Activated CD4-positive, alpha-beta T cell treated with anti-CD3 and anti-CD28 coated beads, Interleukin-2, amount 50 U/mL, for 16 hours (primary cell): Measurements from ENCODE around the gene PEAK3.

Source experiments
- DNase-seq: peaks from one replicate; pipeline ENCODE4 v3.0.0-alpha.2; 2020

Gene PEAK3

DNA sequence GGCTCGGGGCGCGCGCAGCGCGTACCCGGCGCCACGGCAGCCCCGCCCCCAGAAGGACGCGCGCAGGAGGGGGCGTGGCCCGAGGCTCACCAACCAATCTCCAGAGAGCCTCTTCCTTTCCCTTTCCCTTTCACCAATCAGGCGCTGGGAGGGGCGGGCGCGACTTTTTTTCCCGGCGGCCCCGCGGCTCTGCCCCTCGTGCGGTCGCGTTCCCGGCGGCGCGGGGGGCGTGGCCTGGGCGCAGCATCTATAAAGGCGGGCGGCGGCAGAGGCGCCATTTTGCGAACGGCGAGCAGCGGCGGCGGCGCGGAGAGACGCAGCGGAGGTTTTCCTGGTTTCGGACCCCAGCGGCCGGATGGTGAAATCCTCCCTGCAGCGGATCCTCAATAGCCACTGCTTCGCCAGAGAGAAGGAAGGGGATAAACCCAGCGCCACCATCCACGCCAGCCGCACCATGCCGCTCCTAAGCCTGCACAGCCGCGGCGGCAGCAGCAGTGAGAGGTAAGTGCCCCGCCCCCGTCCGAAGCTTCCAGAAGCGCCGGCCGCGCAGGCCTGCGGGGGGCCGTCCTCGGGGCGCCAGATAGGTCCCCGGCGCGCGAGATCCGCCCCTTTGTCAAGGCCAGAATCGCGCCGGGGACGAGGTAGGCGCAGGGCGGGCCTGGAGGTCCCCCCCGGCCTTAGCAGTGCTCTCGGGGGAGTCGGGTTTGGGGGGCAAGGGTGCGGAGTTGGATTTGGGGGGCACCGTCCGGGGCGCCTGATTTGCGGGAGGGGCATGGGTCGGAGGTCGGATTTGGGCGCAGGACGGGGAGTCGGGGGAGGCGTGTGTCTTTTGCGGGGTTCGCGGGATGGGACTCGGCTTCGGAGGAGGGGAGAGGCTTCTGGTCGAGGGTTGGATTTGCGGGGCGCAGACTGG lies 12.5 kb downstream of the PEAK3 start:
- DNase-seq = peak; percentile 99

DNA sequence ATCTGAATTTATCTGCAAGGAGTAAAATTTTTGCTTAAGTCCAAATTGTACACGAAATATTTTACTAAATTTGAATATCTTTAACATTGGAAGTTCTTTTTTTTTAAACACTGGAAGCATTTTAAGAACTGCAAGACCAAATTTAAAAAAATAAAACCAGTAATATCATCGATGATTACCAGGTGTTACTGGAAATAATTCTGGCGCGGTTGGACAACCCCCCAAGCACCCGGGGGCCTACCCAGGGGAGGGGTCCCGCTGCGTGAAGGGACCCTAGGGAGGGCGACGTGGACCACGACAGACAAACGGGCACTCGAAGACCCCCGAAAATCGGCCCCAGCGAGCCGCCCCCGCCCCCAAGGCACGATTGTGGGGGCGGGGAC lies 13.1 kb downstream of the PEAK3 start:
- no peak for DNase-seq

DNA sequence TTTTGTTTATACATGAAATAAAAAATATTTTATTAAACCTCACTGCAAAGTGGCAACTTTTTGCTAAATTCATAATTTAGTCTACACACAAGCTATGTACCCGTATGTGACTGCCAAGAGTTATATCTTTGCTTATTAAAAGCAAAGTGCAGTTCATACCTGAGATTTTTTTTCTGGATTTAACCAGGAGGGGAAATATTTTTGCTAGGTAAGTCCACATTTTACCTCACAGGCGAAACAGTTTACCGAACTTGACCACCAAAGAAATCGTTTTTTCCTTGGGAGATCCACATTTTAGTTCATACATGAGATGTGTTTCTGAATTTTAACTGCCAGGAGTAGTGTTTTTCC lies 13.5 kb downstream of the PEAK3 start:
- no peak for DNase-seq

DNA sequence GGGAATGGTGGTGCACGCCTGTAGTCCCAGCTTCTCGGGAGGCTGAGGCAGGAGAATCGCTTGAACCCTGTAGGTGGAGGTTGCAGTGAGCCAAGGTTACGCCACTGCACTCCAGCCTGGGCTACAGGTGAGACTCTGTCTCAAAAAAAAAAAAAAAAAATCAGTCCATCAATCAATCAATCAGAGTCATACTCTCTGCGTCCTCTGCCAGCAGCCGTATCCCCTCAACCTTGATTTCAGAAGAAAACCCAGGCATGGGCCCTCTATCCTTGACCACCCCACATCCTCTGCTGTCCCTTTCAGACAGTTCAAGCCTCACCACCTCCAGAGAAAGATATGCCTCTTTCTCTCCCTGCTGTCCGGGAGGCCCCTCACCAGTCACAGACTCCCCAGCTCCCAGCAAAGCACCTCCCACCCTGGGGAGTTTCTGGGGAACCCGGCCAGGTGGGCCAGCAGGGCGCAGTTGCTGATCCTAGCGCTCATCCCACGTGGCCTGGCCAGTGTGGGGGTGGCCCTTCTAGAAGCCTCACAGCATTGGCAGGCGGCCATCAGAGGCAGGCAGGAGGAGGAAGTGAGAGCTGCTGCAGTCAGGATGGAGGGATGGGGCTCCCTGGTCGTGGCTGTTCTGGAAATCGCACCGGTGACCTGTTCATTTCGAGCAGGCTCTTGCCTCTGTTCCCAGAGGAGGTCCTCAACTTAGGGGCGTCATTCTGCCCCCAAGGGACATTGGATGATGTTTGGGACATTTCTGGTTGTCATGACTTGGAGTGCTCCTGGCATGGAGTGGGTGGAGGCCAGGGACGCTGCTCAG lies 15.6 kb downstream of the PEAK3 start:
- DNase-seq = no peak

DNA sequence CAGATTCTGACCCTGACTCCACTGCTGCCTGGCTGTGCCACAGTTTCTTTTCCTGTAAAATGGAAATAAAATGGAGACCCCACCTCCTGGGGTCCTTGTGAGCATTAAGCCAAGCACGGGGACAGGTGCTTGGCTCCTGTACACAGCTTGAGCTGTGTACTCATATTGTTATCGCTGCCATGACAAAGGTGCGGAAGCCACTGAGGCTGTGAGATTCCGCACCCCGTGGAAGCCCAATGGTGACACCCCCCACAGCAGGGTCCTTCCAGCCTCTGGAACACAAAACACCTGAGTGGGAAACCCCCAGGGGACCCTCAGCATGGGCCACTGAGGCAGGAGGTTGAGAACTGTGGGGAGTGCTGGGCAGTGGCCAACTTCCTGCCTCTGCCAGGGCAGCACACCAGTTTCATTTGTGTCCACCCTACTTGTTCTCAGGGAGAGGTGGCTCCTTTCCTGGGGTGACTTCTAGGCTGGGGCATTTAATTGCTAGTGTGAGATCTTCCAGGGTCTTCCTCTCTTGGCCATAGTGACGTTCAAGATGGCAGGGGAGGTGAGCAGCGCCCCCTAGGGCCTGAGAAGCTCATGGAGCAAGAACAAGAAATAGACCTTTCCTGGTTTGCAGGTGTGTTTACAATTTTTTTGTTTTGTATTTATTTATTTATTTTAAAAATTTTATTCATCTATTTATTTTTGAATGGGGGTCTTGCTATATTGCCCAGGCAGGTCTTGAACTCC lies 20.4 kb downstream of the PEAK3 start:
- DNase-seq = peak; percentile 62

DNA sequence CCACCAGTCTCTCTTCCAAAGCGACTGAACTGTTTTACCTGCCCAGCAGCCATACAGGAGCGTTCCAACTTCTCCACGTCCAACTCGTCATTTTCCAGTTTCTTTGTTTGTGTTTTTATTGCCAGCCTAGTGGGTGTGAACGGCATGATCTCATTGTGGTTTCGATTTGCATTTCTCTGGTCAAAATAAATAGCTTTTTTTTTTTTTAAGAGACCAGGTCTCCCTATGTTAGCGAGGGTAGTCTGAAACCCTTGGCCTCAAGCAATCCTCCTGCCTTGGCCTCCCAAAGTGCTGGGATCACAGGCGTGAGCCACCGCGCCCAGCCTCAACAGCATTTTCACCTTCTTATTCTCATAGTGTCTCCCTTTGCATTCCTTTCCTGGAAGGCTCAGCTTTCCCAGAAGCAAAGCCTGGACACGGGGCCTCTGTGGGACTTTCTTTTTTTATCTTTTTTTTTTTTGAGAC lies 21.6 kb downstream of the PEAK3 start:
- DNase-seq = no peak

DNA sequence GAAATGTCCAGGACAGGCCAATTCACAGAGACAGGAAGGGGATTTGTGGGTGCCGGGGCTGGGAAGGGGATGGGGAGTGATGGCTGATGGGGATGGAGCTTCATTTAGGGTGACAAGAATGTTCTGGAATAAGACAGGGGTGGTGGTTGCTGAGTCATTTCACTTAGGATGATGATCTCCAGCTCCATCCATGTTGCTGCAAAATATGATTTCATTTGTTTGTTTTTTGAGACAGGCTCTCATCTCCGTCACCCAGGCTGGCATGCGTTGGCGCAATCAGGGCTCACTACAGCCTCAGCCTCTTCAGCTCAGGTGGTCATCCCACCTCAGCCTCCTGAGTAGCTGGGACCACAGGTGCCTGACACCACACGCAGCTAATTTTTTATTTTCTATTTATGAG lies 22.6 kb downstream of the PEAK3 start:
- no peak for DNase-seq

DNA sequence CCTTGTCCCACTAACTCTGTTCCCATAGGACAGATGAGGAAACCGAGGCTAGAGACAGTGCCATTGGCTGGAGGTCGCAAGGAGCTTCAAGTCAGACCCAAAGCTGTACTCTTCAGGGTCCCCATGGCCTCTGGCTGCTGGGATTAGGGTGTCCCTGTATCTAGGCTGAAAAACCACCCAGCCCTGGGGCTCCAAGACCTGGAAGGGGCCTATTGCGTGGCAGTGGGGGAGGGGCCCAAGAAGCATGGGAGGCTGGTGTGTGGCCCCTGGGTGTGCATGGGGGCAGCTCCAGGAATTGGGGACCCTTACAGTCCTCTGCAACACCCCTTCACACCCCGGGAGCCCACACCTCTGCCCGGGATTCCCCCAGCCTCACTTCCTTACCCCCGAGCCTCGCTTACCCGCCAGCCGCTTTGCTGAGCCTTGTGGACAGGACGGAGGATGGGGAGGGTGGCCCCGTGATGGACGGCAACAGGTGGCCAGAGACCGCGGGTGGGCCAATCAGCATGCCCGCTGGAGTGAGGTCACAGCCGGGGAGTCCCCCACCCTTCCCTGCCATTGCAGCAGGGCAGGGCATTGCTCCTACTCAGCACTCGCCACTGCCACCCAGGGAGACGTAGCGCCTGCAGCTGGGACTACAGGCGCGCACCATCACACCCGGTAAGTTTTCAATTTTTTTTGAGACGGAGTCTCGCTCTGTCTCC lies 25.8 kb downstream of the PEAK3 start, which contains the start of gene JSRP1:
TSS of gene JSRP1 (minus strand) at position 436 of the 704 bp plus-strand sequence. CDS start 1,103 bp downstream, outside the sequence.
- DNase-seq = no peak

DNA sequence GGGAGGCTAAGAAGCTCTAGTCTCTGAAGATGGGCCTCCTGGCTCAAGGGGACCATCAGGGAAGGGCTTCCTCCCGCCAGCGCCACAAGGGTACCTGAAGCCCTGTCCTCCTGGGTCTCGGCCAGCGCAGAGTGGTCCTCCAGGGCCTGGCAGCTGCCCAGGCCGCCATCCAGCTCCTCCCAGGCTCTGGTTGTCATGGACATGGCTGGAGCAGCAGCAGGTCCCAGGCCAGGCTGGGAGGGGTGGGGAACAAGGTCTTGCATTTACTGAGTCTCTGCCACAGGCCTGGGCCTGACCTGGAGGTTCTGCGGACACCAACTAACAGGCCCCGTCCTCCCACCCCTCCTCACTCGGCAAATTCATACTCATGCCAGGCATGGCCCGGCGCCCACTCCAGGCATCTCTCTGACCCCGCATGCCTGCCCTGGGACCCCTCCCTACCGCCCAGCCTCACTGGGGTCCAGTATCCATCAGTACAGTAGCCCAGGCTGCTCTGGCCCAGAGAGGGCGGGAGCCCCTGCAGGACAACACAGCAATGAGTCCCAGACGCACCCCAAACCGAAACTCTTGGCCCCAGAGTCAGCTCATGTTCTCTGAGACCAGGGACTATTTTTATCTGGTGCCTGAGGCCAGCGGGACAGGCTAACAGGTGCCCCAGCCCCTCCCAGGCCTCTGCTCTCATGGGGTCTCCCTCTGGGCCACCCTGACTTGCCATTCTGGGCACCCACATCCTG lies 26.7 kb downstream of the PEAK3 start:
- DNase-seq = no peak

DNA sequence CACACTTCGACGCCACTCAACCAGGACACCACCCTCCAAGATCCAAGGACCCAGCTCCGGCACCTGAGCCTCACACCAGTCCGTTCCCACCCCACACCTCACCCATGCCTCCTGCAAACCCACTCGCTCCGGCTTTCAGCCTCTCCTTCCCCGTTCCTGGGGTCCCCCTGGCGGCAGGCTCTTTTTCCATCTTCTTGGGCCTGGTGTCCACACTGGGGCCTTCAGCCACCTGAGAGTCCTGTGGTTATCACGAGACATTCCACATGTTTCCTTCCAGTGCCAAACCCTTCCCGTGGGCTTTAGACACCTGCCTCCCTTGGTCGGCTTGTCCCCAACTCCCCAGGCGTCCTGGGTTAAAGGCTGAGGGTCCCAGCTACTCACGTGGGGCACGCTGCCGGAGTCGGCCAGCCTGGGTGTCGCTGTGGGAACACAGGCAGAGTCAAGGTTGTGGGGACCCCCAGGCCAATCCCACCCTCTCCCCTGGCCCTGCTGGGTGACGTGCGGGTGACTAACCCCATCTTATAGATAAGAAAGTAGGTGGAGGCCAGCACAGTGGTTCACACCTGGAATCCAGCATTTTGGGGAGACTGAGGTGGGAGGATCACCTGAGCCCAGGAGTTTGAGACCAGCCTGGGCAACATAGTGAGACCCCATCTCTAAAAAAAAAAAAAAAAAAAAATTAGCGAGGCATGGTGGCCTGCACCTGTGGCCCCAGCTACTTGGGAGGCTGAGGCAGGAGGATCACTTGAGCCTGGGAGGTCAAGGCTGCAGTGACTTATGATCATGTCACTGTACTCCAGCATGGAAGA lies 27.7 kb downstream of the PEAK3 start:
- DNase-seq = no peak

DNA sequence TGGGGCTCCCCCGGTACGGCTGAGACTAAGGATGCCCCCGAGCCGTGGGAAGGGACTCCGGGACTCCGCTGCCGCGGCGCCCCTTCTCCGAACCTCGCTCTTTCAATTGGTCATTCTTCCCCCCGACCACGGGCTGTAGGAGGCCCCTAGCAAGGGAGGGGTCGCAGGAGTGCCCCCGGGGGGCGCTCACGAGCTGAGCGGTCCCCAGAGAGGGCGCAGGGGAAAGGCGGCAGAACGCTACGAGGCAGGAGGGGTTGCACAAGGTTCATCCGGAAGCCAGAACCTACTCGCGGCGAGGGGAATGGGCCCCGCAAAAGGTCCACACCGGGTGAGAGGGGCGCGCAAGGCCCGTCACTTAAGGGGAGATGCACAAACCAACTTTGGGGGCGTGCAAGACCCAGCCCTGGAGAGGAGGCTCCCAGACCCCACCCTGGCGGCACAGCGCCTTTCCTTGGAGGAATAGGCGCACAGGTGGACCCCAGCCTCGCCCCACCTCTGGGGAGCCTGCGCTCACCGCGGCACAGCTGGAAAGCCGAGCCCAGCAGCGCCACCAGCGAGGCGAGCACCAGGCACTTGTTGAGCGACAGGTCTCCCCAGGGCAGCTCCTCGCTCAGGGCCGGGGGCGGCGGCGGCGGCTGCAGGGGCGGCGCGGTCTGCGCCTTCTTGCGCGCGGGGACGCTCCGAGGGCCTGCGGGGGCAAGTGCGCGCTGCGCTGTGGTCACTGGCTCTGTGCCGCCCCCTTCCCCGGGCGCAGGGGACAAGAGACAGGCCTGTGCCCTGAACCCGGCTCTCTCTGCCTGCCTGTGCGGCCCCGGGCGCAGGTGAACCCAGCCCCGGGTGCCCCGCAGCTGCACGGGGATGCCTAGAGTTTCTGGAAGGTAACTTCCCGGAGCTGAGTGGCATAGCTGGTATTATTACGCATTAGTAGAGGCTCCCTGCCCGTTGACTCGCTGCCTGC lies 28.6 kb downstream of the PEAK3 start:
- no peak for DNase-seq

DNA sequence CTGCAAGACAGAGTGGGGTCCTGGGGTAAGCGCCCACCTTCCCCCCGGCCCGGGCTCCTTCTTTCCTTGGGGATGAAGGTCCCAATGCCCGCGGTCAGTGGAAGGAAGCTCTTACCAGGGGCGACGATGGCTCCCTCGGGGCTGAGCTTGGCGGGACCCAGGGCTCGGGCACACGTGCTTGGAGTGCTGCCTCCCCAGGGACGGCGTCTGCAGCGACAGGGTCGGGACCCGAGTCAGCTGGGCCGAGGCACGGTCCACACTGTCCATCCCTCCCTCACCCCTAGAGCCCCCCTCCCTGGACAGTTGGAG lies 29.2 kb downstream of the PEAK3 start:
- DNase-seq = no peak

DNA sequence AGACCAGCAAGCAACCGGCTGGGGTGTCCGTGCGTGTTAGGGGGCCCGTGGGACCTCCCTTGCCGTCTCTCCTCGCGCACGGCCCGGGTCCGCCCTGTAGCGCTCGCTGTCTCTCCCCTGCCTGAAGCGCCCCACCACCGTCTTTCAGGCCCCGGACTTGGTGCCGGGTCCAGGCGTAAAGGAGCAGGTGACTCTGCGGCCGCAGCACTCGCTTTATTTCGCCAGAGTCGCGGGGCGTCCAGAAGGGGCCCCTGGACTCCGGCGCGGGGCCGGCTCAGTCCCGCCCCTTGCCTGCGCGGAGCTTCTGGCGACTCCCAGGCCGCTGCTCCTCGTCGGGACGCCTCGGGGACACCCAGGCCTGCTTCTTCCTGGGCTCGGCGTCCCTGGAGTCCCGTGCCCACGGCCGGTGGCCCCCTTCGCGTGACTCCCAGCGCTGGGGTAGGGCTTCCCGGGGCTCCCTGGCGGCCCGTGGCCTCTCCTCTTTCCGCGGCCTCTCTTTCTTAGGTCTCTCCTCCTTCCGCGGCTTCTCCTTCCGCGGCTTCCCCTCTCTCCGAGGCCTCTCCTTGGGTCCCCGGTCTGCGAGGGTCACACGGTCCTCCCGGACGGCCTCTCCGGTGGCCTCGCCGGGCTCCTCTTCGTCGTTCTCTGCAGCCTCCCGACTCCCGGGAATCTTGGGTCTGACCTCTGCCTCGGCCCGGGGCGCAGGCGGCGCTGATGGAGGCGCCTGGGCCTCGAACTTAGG lies 29.7 kb downstream of the PEAK3 start:
- DNase-seq = no peak

DNA sequence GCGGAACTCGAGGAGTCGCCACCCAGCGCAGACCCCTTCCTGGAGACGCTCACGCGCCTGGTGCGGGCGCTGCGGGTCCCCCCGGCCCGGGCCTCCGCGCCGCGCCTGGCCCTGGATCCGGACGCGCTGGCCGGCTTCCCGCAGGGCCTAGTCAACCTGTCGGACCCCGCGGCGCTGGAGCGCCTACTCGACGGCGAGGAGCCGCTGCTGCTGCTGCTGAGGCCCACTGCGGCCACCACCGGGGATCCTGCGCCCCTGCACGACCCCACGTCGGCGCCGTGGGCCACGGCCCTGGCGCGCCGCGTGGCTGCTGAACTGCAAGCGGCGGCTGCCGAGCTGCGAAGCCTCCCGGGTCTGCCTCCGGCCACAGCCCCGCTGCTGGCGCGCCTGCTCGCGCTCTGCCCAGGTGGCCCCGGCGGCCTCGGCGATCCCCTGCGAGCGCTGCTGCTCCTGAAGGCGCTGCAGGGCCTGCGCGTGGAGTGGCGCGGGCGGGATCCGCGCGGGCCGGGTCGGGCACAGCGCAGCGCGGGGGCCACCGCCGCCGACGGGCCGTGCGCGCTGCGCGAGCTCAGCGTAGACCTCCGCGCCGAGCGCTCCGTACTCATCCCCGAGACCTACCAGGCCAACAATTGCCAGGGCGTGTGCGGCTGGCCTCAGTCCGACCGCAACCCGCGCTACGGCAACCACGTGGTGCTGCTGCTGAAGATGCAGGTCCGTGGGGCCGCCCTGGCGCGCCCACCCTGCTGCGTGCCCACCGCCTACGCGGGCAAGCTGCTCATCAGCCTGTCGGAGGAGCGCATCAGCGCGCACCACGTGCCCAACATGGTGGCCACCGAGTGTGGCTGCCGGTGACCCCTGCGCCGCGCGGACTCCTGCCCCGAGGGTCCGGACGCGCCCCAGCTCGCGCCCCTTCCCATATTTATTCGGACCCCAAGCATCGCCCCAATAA lies 30.6 kb downstream of the PEAK3 start:
- DNase-seq = no peak

DNA sequence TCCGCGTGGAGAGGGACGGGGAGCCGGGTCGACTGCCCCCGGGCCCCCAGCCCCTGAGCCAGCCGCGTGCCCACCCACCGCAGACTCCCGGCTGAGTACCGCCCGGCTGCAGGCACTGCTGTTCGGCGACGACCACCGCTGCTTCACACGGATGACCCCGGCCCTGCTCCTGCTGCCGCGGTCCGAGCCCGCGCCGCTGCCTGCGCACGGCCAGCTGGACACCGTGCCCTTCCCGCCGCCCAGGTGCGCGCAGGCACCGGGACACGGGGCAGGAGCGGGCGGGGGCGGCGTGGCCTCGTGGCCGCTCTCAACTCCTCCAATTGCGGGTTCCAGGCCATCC lies 31.2 kb downstream of the PEAK3 start:
- no peak for DNase-seq

DNA sequence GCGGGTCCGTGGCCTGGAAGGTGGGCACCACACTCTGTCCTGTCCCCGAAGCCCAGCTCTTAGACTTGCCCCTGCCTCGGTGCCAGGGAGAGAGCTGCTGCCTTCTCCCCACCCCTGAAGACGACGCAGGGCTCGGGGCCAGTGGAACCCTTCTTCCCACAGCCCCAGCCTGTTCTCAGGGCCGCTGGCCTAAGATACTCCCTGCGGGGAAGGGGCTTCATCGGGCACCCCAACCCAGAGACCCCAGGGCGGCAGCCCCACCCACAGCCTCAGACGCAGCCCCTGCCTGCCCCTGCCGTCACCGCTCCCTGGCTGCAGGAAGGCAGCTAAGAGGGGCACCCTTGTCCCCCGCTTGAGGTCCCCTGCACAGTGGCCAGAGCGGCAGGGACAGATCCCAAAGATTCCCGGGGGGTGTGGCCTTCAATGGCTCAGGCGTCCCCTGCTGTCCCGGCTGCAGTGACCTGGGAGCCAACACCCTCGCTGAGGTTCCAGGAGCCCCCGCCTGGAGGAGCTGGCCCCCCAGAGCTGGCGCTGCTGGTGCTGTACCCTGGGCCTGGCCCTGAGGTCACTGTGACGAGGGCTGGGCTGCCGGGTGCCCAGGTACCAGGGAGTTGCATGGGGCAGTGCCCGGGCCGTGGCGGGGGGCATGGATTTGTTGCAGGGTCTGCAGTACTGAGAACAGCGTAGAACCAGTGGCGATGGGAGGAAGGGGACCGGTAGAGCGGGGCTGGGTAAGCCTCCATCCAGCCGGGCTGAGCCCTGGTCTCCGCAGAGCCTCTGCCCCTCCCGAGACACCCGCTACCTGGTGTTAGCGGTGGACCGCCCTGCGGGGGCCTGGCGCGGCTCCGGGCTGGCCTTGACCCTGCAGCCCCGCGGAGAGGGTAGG lies 31.9 kb downstream of the PEAK3 start:
- no peak for DNase-seq
